K562 (cell line): Measurements from ENCODE around the gene NMNAT2. TPM values are rescaled to one million over a fixed set of nuclear protein-coding genes. Genes with fewer than 3 reads are reported as not detected.
A peak's percentile ranks its signal among the peaks of the same experiment; 100 is the strongest.

Experiments
- KLF6 ChIP-seq: fragments of 250-450 bp; sonication (Bioruptor Pico); IDR thresholded peaks from 2 replicates; pipeline ENCODE4 v1.4.0; 2020; ENCODE audit warnings: mild to moderate bottlenecking, moderate library complexity, borderline replicate concordance
- MAZ ChIP-seq, 2 experiments: fragments of 450-650 bp in 1 of 2; sonication (generic) in 1 of 2; formaldehyde crosslinking; IDR thresholded peaks in 1 of 2; conservative IDR thresholded peaks in 1 of 2; 2 replicates each; pipeline versions ENCODE4 v1.4.0 to v1.5.0; 2020; ENCODE audit warnings: mild to moderate bottlenecking in 1 of 2, missing genetic modification reagents in 1 of 2
- ZNF134 ChIP-seq: fragments of 250-450 bp; sonication (Bioruptor Pico); conservative IDR thresholded peaks from 2 replicates; pipeline ENCODE4 v1.4.0; 2020
- ZNF449 ChIP-seq: fragments of 250-450 bp; sonication (Bioruptor Pico); IDR thresholded peaks from 2 replicates; pipeline ENCODE4 v1.8.0; 2022; ENCODE audit warnings: moderate library complexity, mild to moderate bottlenecking, inconsistent platforms
- polyA plus RNA-seq, 8 experiments: library from polyadenylated mRNA; depleted of rRNA in 4 of 8; stranded (reverse) in 5 of 8; unstranded in 3 of 8; fragments of >200 nt; fragmentation: Nextera tagmentation in 2 of 8; fragmentation: Illumina TruSeq in 1 of 8; extraction: Ambion mirVana in 2 of 8; extraction: Trizol in 1 of 8; gene quantifications; 2 replicates each; pipeline versions ENCODE4 v1.2.1 to v1.2.3, GENCODE V29; 2011 to 2014; ENCODE audit warnings: inconsistent platforms in 1 of 8, missing spikeins in 1 of 8
- total RNA-seq, 7 experiments: library from RNA; depleted of rRNA in 6 of 7; stranded (reverse); fragments of >200 nt in 6 of 7; fragmentation: Illumina TruSeq in 2 of 7; extraction: Trizol in 2 of 7; gene quantifications; 2 replicates each; pipeline versions ENCODE4 v1.2.1 to v1.2.3, GENCODE V29; 2011 to 2021; ENCODE audit warnings: low replicate concordance in 1 of 7
- TF ChIP-seq, protein P1 (sequence below): fragments of 450-650 bp; formaldehyde crosslinking; IDR thresholded peaks from 2 replicates; pipeline ENCODE4 v1.4.0; 2022; ENCODE audit warnings: missing genetic modification characterization
- TF ChIP-seq, protein P2 (sequence below): fragments of 450-650 bp; IDR thresholded peaks from 2 replicates; pipeline ENCODE4 v1.6.1; 2016; ENCODE audit warnings: mild to moderate bottlenecking

The NMNAT2 gene
- total and polyA plus RNA-seq, 9 of the 15 experiments (the other 6 are each of a cell fraction or from before 2014, with no cell fraction given): not detected

- TF ChIP-seq, protein P1, sequence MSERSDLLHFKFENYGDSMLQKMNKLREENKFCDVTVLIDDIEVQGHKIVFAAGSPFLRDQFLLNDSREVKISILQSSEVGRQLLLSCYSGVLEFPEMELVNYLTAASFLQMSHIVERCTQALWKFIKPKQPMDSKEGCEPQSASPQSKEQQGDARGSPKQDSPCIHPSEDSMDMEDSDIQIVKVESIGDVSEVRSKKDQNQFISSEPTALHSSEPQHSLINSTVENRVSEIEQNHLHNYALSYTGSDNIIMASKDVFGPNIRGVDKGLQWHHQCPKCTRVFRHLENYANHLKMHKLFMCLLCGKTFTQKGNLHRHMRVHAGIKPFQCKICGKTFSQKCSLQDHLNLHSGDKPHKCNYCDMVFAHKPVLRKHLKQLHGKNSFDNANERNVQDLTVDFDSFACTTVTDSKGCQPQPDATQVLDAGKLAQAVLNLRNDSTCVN (CRISPR knock-in tag): peak; percentile 88; the same call in 1 of the 2 replicates
- TF ChIP-seq ZNF449 (CRISPR knock-in tag) (peak; percentile 99), KLF6 (CRISPR knock-in tag) (peak; percentile 71; the same call in 1 of the 2 replicates), ZNF134 (CRISPR knock-in tag) (0 out of 2 replicates have a peak, but pooled peaks have one; percentile 39), MAZ (CRISPR knock-in tag; conservative IDR thresholded peaks at IDR 0.05 in 1 of 2, IDR thresholded peaks at IDR 0.05 in 1 of 2) (0 out of 4 replicates have a peak, but pooled peaks of 1 of the 2 experiments have one; percentile 53)
- TF ChIP-seq, protein P2, sequence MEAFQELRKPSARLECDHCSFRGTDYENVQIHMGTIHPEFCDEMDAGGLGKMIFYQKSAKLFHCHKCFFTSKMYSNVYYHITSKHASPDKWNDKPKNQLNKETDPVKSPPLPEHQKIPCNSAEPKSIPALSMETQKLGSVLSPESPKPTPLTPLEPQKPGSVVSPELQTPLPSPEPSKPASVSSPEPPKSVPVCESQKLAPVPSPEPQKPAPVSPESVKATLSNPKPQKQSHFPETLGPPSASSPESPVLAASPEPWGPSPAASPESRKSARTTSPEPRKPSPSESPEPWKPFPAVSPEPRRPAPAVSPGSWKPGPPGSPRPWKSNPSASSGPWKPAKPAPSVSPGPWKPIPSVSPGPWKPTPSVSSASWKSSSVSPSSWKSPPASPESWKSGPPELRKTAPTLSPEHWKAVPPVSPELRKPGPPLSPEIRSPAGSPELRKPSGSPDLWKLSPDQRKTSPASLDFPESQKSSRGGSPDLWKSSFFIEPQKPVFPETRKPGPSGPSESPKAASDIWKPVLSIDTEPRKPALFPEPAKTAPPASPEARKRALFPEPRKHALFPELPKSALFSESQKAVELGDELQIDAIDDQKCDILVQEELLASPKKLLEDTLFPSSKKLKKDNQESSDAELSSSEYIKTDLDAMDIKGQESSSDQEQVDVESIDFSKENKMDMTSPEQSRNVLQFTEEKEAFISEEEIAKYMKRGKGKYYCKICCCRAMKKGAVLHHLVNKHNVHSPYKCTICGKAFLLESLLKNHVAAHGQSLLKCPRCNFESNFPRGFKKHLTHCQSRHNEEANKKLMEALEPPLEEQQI: no peak
These were observed 71.9 kb downstream of the NMNAT2 start (continued) for GRCh38 chr1:183346276-183346732.
